Stomach (tissue), 9 donors: ENCODE data around the gene RAB40B. TPM values are rescaled to one million over a fixed set of nuclear protein-coding genes. Genes with fewer than 3 reads are reported as not detected.

ENCODE experiments used
- DNase-seq, 2 donors: peaks; one replicate each; pipeline versions ENCODE4 v3.0.0 to v3.0.0-alpha.2; 2013 to 2019
- H3K27ac ChIP-seq, 5 donors: fragments of 200-600 bp in 4 of 5; sonication (generic) in 4 of 5; one replicate each; pipeline ENCODE4 v1.5.1; 2013 to 2019; ENCODE audit warnings: mild to moderate bottlenecking in 1 of 5, moderate library complexity in 1 of 5
- H3K27me3 ChIP-seq, 3 donors: fragments of 200-600 bp; sonication (generic); one replicate each; pipeline ENCODE4 v1.5.1; 2017 to 2019; ENCODE audit warnings: mixed run types in 1 of 3
- H3K36me3 ChIP-seq, 4 donors: fragments of 200-600 bp; sonication (generic); 1 replicate in 3 of 4; 2 replicates in 1 of 4; pipeline ENCODE4 v1.5.1; 2016 to 2019
- H3K4me1 ChIP-seq, 4 donors: fragments of 200-600 bp; sonication (generic); one replicate each; pipeline ENCODE4 v1.5.1; 2016 to 2019
- H3K4me3 ChIP-seq, 4 donors: fragments of 200-600 bp; sonication (generic) in 3 of 4; one replicate each; pipeline ENCODE4 v1.5.1; 2016 to 2019; ENCODE audit warnings: mild to moderate bottlenecking in 1 of 4
- H3K9me3 ChIP-seq, 4 donors: fragments of 200-600 bp; sonication (generic); one replicate each; pipeline ENCODE4 v1.5.1; 2016 to 2019
- EP300 ChIP-seq: sonication (generic); formaldehyde crosslinking; IDR thresholded peaks from one replicate; pipeline ENCODE4 v1.6.1; 2017; ENCODE audit warnings: antibody characterized with exemption
- POLR2A ChIP-seq, 4 donors: fragments of 450-650 bp; IDR thresholded peaks; one replicate each; pipeline ENCODE4 v1.6.1; 2016; ENCODE audit warnings: antibody characterized with exemption in 4 of 4, control low read depth in 2 of 4, mild to moderate bottlenecking in 1 of 4, moderate library complexity in 1 of 4
- POLR2AphosphoS5 ChIP-seq, 3 donors: sonication (generic); formaldehyde crosslinking; IDR thresholded peaks; one replicate each; pipeline ENCODE4 v1.6.1; 2016; ENCODE audit warnings: antibody characterized with exemption in 3 of 3
- WGBS, 5 donors: extraction: QIAGEN DNeasy Blood & Tissue Kit in 3 of 5; methylation state at CpG; one replicate each; pipeline versions ENCODE4 v1.1.5 to v1.1.7; 2013 to 2018; 5-methylcytosine and 5-hydroxymethylcytosine counted together
- intact Hi-C: fragments of 100-400 bp; cut with DNase I; formaldehyde crosslinking; loops from one replicate; pipeline ENCODE4 v1.15.1; 2023; ENCODE audit warnings: low total_unique reads
- polyA plus RNA-seq, 3 donors: library from polyadenylated mRNA; stranded (reverse); fragments of 200-250 nt; gene quantifications; one replicate each; pipeline ENCODE4 v1.2.3, GENCODE V29; 2013
- total RNA-seq, 5 donors: library from RNA; depleted of rRNA; stranded (reverse); fragments of >200 nt; gene quantifications; one replicate each; pipeline versions ENCODE4 v1.1.0 to v1.2.3, GENCODE V29; 2014 to 2016
- TF ChIP-seq, protein P1 (sequence below), 7 experiments: fragments of 450-650 bp in 4 of 7; fragments of 200-600 bp in 3 of 7; sonication (generic) in 3 of 7; IDR thresholded peaks; one replicate each; pipeline ENCODE4 v1.5.1; 2016 to 2019; ENCODE audit warnings: antibody characterized with exemption in 7 of 7, control low read depth in 2 of 7, mild to moderate bottlenecking in 1 of 7
- donor health status: healthy with polysubstance abuse.
- donor health status: Bipolar disorder and iron deficiency.
- donor health status: healthy.

The RAB40B gene
- total and polyA plus RNA-seq, 8 donors: 7.6 to 133 (median 22.2) TPM

DNA sequence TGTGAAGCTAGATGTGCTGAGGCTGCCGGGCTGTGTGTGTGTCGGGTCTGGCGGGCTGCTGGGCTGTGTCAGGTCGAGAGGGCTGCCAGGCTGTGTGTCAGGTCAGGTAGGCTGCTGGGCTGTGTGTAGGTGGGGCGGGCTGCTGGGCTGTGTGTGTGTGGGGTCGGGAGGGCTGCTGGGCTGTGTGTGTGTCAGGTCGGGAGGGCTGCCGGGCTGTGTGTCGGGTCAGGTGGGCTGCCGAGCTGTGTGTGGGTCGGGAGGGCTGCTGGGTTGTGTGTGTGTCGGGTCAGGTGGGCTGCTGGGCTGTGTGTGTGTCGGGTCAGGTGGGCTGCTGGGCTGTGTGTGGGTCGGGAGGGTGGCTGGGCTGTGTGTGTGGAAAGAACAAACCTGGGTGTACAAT lies 58.9 kb downstream of the RAB40B start:
- Histone ChIP-seq H3K36me3 (peaks cover 42 to 77% (median 68%) of the 10 kb centered on the region in 4 donors), H3K4me1 (peaks cover 0 to 70% (median 41%) of the 10 kb centered on the region in 4 donors), H3K27ac (no peak overlapping the region), H3K4me3 (no peak overlapping the region), H3K9me3 (peaks cover 0 to 10% (median 3%) of the 10 kb centered on the region in 4 donors), H3K27me3 (no peaks in the 10 kb centered on the region)
- no peak for DNase-seq
- WGBS, 5 donors: 70 to 93% (median 89%) methylated on average over 11 to 14 of the region's 14 CpGs
- intact Hi-C loops: no loop called here
- TF ChIP-seq POLR2AphosphoS5 (IDR thresholded peaks at IDR 0.05): no peak
- no peak for TF ChIP-seq POLR2A (IDR thresholded peaks at IDR 0.05)
- no peak for TF ChIP-seq EP300
- TF ChIP-seq, protein P1, sequence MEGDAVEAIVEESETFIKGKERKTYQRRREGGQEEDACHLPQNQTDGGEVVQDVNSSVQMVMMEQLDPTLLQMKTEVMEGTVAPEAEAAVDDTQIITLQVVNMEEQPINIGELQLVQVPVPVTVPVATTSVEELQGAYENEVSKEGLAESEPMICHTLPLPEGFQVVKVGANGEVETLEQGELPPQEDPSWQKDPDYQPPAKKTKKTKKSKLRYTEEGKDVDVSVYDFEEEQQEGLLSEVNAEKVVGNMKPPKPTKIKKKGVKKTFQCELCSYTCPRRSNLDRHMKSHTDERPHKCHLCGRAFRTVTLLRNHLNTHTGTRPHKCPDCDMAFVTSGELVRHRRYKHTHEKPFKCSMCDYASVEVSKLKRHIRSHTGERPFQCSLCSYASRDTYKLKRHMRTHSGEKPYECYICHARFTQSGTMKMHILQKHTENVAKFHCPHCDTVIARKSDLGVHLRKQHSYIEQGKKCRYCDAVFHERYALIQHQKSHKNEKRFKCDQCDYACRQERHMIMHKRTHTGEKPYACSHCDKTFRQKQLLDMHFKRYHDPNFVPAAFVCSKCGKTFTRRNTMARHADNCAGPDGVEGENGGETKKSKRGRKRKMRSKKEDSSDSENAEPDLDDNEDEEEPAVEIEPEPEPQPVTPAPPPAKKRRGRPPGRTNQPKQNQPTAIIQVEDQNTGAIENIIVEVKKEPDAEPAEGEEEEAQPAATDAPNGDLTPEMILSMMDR (IDR thresholded peaks at IDR 0.05): no peak

DNA sequence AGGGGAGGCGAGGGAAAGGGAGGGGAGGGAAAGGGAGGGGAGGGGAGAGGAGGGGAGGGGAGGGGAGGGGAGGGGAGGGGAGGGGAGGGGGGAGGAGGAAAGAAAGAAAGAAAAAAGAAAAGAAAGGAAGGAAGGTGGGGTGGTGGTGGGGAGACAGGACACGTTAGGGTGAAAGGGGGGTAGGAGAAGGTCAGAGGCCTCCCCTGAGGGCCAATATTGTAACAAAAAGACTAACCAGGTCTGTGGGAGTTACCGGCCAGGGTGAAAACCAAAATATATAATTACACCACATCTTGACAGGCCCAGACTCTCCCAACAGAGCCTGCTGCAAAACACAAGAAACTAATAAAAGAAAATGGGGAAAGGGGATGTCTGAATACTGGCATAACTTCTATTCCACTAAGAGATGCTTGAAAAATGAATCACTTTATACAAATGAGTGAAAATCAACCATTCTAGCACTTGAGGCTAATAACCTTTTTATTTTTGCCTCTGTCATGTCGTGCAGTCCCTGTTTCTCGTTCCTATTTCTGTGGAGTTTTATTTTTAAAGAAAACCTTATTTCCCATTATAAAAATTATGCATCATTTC lies 60.2 kb downstream of the RAB40B start:
- Histone ChIP-seq H3K27me3 (no peaks in the 10 kb centered on the region), H3K9me3 (peaks cover 0 to 10% (median 3%) of the 10 kb centered on the region in 4 donors), H3K27ac (no peak overlapping the region), H3K4me1 (peaks cover 0 to 66% (median 39%) of the 10 kb centered on the region in 4 donors), H3K4me3 (no peak overlapping the region), H3K36me3 (peaks cover 35 to 78% (median 67%) of the 10 kb centered on the region in 4 donors)
- no peak for TF ChIP-seq POLR2AphosphoS5 (IDR thresholded peaks at IDR 0.05)
- no peak for TF ChIP-seq POLR2A (IDR thresholded peaks at IDR 0.05)
- TF ChIP-seq, protein P1 (IDR thresholded peaks at IDR 0.05): no peak
- no peak for TF ChIP-seq EP300
- intact Hi-C loops: no loop called here
- DNase-seq: no peak
- WGBS, 5 donors: 83 to 93% (median 86%) methylated on average over 4 to 5 of the region's 5 CpGs

- TF ChIP-seq EP300 (no peak), POLR2A (IDR thresholded peaks at IDR 0.05) (no peak), POLR2AphosphoS5 (IDR thresholded peaks at IDR 0.05) (peak in 2 of 3 donors; percentile 4 to 71)
- Histone ChIP-seq H3K27me3 (no peaks in the 10 kb centered on the region), H3K36me3 (peaks cover 23 to 69% (median 64%) of the 10 kb centered on the region in 4 donors), H3K4me1 (peaks cover 0 to 58% (median 35%) of the 10 kb centered on the region in 4 donors), H3K9me3 (peaks cover 0 to 10% (median 3%) of the 10 kb centered on the region in 4 donors), H3K27ac (peak overlapping the region; percentile 69 to 91 (median 84)), H3K4me3 (no peak overlapping the region)
- 55 to 64% (median 56%) methylated on average over 16 of the region's 16 CpGs for WGBS, 5 donors
- intact Hi-C loops: no loop called here
- peak; percentile 70 to 96 for DNase-seq
Measured at GRCh38 chr17:82636626-82637598, 61.6 kb downstream of the RAB40B start.

DNA sequence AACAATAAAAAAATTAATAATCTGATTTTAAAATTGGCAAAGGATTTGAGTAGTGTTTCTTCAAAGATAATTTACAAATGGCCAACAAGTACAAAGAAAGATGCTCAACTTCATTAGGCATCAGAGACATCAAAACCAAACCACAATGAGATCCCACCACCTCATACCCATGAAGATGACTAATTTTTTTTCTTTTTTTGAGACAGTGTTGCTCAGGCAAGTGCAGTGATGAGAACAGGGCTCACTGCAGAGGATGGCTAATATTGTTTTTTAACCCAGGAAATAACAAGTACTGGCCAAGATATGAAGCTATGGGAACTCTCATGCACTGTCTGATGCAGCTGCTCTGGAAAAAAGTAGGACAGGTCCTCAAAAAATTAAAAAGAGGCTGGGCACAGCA lies 65.2 kb downstream of the RAB40B start:
- Histone ChIP-seq H3K4me3 (no peak overlapping the region), H3K9me3 (peaks cover 0 to 10% (median 3%) of the 10 kb centered on the region in 4 donors), H3K27me3 (no peaks in the 10 kb centered on the region), H3K36me3 (peaks cover 17 to 74% (median 55%) of the 10 kb centered on the region in 4 donors), H3K27ac (no peak overlapping the region), H3K4me1 (peaks cover 0 to 35% (median 24%) of the 10 kb centered on the region in 4 donors)
- TF ChIP-seq POLR2A (IDR thresholded peaks at IDR 0.05) (no peak), EP300 (no peak), POLR2AphosphoS5 (IDR thresholded peaks at IDR 0.05) (no peak)
- TF ChIP-seq, protein P1 (IDR thresholded peaks at IDR 0.05): no peak
- no peak for DNase-seq
- intact Hi-C loops: no loop called here
